ENCODE measurements around the gene MYO18B. TPM values are rescaled to one million over a fixed set of nuclear protein-coding genes. Genes with fewer than 3 reads are reported as not detected.

MYO18B gene
- total and polyA plus RNA-seq, 2 of the 4 experiments (the other 2 are of a cell fraction): under 0.01 TPM; not detected in 1

GRCh38 chr22:25839755-25840154 is 97.8 kb downstream of the MYO18B start:
- Histone ChIP-seq H2BK20ac (ENCODE audit: low read depth, low read length) (no peak overlapping the region), H3K27ac (ENCODE audit: insufficient read depth, low read length) (no peak overlapping the region), H3K4me3 (ENCODE audit: insufficient read depth, low read depth, low read length) (no peak overlapping the region), H3K14ac (replicated peaks; ENCODE audit: low read depth, low read length) (no peak overlapping the region), H3K9ac (ENCODE audit: low read depth, low read length) (no peak overlapping the region), H2BK120ac (ENCODE audit: low read depth, low read length) (no peak overlapping the region), H3K56ac (ENCODE audit: extremely low read depth, insufficient read depth, low read length) (no peak overlapping the region), H3K9me1 (ENCODE audit: insufficient read depth, low read length) (no peaks in the 10 kb centered on the region), H2BK5ac (ENCODE audit: low read depth, low read length, poor library complexity, severe bottlenecking) (no peak overlapping the region), H2BK15ac (ENCODE audit: low read depth, low read length) (no peak overlapping the region), H4K91ac (ENCODE audit: insufficient read depth, low read depth, low read length) (no peak overlapping the region), H3K27me3 (ENCODE audit: control insufficient read depth, insufficient read depth, low read length) (no peaks in the 10 kb centered on the region), H3K4me1 (ENCODE audit: control insufficient read depth, insufficient read depth, low read length) (no peaks in the 10 kb centered on the region), H2AFZ (replicated peaks; ENCODE audit: low read length, poor library complexity) (no peak overlapping the region), H4K8ac (ENCODE audit: low read depth in 2 of 2, low read length in 2 of 2) (no peak overlapping the region), H4K5ac (ENCODE audit: low read depth, low read length) (no peak overlapping the region), H3K23ac (ENCODE audit: low read depth, low read length) (no peak overlapping the region), H2AK5ac (ENCODE audit: low read depth, low read length) (no peak overlapping the region), H3K4ac (ENCODE audit: low read depth, low read length) (no peak overlapping the region), H3K18ac (ENCODE audit: low read depth, low read length) (no peak overlapping the region), H3K9me3 (ENCODE audit: control insufficient read depth, insufficient read depth, low read length) (peaks cover 11% of the 10 kb centered on the region; the same call in 1 of the 2 replicates), H4K20me1 (ENCODE audit: insufficient read depth, low read length) (no peaks in the 10 kb centered on the region), H3K4me2 (ENCODE audit: low read depth, low read length) (no peak overlapping the region), H3K36me3 (ENCODE audit: control insufficient read depth, insufficient read depth, low read length) (no peaks in the 10 kb centered on the region), H3K79me1 (ENCODE audit: low read depth in 1 of 2, low read length in 2 of 2) (no peaks in the 10 kb centered on the region), H2AK9ac (replicated peaks; ENCODE audit: low read depth, low read length, poor library complexity) (no peak overlapping the region)
- ChIA-PET CTCF (no interaction called here), POLR2A (ENCODE audit: unreplicated experiment) (no interaction called here)
- DNase-seq (no peak), ATAC-seq (ENCODE audit: low read depth) (no peak)
- in situ Hi-C loops (cut with MboI; ENCODE audit: low sequenced_read_pairs): no loop called here
- no TSS peak for BruUV-seq (replicated peaks)
- intact Hi-C loops (cut with micrococcal nuclease): no loop called here
- TF ChIP-seq MAZ (IDR thresholded peaks at IDR 0.05; ENCODE audit: borderline replicate concordance, low read depth, low read length): no peak
- TF ChIP-seq SMC3 (IDR thresholded peaks at IDR 0.05; ENCODE audit: low read depth, low read length): no peak
- no peak for TF ChIP-seq RCOR1 (IDR thresholded peaks at IDR 0.05; ENCODE audit: insufficient replicate concordance, low read length)
- TF ChIP-seq CHD1 (IDR thresholded peaks at IDR 0.05; ENCODE audit: low read depth, low read length): no peak
- dilution Hi-C loops (cut with HindIII; ENCODE audit: low sequenced_read_pairs, unreplicated experiment): no loop called here
- no CpG with 5 or more reads among the region's 6 CpGs for WGBS, 2 experiments (ENCODE audit: extremely low coverage in 2 of 2, insufficient read length in 1 of 2)
